Measurements from ENCODE around the gene B4GALT3.
A peak's percentile ranks its signal among the peaks of the same experiment; 100 is the strongest.

B4GALT3 gene

GRCh38 chr1:161185732-161186311 is 8.5 kb upstream of the B4GALT3 start:
- DNase-seq (ENCODE audit: low read depth): no peak

DNA sequence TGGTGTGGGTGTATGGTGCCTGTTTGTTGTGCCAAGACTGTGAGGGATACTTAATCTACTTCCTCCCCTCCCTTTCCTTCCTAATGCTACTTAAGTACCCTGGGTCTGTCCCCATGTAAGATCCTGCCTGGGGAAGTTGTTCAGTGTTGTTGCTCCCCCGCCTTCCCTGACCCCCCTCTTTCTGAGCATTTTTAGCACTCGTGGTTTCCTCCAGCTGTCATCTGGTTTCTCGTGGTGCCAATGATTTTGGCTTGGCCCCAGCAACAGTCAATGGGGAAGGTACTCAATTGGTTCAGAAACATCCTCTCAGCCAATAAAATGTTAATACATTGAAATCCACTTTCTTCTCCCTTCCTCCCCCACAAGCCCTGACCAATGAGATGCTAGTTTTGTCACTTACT is 8.0 kb upstream of the B4GALT3 start:
- DNase-seq (ENCODE audit: low read depth): peak; percentile 66

DNA sequence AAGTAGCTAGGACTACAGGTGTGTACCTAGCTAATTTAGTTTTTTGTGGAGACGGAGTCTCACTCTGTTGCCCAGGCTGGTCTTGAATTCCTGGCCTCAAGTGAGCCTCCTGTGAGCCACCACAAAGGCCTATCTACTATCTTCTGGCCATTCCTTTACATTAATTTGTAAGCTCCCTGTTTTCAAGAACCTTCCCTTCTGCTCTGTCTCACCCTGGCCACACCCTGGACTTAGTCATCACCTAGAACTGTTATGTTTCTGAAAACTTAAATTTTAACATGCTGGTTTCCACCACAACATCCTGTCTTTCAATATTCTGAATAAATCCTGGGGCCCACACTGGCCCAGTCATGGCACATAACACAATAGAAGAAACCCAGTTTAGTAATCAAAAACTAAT is 4.9 kb upstream of the B4GALT3 start:
- peak; percentile 41 for DNase-seq (ENCODE audit: low read depth)

- DNase-seq (ENCODE audit: low read depth): no peak
These were observed 3.3 kb upstream of the B4GALT3 start for GRCh38 chr1:161180639-161181038.

DNA sequence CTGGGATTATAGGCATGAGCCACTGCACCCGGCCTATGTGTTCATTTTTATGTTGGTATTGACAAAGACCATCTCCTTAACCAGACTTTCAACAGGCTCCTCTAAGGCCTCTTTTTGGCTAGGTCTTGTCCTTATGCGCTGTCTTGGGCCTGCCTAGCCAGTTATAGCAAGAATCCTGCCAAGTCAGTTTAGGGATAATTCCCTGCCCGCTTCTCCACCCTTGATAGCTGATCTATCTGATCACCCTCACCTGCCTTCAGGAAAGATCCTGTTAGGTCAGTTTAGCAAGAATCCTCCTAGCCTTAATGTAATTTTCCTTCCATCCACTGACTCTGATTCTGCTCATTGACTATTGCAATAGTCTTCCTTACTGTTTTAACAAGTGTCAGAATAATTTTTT is 2.4 kb upstream of the B4GALT3 start:
- DNase-seq (ENCODE audit: low read depth): no peak

- DNase-seq (ENCODE audit: low read depth): no peak
These were observed 583 bp upstream of the B4GALT3 start for GRCh38 chr1:161177936-161178244.

GRCh38 chr1:161176468-161177111 is 717 bp downstream of the B4GALT3 start:
- DNase-seq (ENCODE audit: low read depth): no peak

GRCh38 chr1:161175771-161176453 is 1.4 kb downstream of the B4GALT3 start:
- no peak for DNase-seq (ENCODE audit: low read depth)

GRCh38 chr1:161174911-161175310 is 2.4 kb downstream of the B4GALT3 start:
- no peak for DNase-seq (ENCODE audit: low read depth)

DNA sequence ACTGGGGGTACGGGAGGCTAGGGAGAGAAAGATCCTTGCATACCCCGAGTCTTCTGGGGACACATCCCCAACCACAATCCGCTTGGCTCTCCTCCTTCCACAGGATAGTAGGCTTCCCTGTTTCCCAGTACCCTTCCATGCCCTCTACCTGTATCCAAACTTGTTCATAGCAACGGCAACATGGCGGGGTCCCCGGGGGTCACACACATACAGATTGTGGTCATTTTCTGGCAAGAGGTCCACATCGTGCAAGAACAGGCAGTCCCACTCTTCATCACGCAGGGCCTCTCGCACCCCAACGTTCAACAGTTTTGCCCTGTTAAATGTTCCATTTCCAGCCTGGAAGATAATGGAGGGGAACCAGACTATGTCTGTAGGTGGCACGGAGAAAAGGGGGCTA is 3.6 kb downstream of the B4GALT3 start:
- DNase-seq (ENCODE audit: low read depth): no peak

- DNase-seq (ENCODE audit: low read depth): no peak
These were observed 4.4 kb downstream of the B4GALT3 start for GRCh38 chr1:161172776-161173376.

DNA sequence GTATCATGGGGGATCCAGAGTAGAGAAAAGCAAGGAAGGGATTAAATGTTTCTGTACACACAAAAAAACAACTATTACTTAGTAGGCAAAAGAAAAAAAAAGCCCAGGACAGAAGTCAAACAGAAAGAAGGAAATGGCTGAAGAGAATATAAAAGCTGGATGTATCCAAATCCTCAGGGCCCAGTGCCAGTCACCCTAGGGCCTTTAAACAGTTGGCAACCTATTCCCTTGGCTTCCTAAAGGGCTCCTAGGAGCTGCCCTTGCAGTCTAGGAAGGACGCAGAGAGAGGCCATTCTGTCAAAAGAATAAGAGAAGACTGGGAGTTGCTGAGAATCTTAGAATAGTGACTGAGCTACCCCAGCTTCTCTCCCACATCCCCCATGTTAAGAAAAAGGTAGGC is 5.0 kb downstream of the B4GALT3 start:
- DNase-seq (ENCODE audit: low read depth): no peak

DNA sequence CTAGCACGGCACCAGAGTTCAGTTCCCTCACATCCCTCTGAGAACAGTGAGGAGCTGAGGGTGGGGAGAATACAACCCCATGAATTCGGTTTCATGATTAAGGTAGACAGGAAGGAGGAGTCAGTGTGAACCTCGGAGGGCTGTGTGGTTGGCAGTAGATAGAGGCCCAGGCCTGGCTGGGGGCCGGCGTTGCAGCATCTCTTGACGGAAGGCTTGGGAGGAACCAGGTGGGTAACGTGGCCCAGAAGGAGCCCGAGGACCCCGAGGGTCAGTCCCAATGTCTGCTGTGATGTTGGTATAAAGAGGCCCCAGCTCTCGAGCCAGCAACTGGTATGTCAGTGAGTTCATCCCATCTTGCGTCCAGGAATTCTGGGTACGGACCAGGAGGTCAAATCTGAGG is 5.6 kb downstream of the B4GALT3 start:
- no peak for DNase-seq (ENCODE audit: low read depth)

DNA sequence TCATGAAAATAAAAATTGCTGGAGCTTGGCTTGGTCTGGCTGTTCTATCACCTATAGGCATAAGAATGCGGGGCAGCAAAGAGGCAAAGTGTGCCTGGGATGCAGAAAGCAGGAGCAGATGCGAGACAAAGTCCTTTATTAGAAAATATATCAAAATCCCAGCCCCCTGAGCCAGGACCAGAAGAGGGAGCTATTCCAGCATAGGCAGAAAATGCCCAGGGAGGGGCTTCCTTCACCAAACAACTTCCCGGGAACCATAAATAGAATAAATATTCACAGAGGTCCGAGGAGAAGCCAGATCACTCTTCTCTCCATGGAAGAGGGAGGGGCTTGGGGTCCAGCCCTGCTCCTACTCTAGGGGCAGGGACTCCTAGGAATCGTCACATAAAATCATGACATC is 6.1 kb downstream of the B4GALT3 start:
- DNase-seq (ENCODE audit: low read depth): no peak

DNA sequence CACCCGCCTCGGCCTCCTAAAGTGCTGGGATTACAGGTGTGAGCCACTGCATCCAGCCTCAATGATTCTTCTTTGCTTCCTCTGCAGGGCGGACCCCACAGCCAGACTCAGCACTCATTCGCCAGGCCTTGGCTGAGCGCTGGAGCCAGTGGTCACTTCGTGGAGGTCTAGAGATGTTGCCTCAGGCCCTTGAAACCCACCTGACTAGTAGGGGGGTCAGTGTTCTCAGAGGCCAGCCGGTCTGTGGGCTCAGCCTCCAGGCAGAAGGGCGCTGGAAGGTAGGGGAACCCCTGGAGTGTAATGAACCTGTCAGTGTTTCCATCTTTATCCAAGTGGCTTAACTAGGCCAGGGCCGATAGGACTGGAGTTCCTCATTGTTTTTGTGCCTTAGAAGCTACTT is 8.4 kb downstream of the B4GALT3 start:
- no peak for DNase-seq (ENCODE audit: low read depth)

GRCh38 chr1:161166669-161167548 is 10.4 kb downstream of the B4GALT3 start:
- DNase-seq (ENCODE audit: low read depth): no peak

- DNase-seq (ENCODE audit: low read depth): peak; percentile 82
These were observed 11.3 kb downstream of the B4GALT3 start, which contains the start of gene PPOX for GRCh38 chr1:161165742-161166668. PPOX (plus strand) TSS chr1:161166426; CDS start chr1:161166848, 422 bp downstream.

DNA sequence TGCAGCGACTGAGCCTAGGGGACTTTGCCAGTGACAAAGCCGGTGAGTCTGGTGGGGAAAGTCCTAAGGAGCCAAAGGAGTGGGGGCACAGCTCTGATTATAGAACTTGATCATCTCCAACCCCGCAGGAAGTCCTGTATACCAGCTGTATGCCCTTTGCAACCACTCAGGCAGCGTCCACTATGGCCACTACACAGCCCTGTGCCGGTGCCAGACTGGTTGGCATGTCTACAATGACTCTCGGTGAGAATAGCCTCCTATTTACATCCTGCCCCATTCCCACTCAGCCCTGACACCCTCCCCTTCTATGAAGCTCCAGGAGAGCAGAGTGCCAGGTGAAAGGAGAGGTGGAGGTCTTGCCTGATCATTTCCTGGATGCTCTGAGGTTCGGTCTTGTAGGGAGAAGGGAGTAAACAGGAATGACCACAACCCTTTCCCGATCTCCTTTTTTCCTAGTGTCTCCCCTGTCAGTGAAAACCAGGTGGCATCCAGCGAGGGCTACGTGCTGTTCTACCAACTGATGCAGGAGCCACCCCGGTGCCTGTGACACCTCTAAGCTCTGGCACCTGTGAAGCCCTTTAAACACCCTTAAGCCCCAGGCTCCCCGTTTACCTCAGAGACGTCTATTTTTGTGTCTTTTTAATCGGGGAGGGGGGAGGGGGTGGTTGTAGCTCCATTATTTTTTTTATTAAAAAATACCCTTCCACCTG is 12.3 kb downstream of the B4GALT3 start:
- no peak for DNase-seq (ENCODE audit: low read depth)

- no peak for DNase-seq (ENCODE audit: low read depth)
These were observed 13.5 kb downstream of the B4GALT3 start for GRCh38 chr1:161163793-161164192.

DNA sequence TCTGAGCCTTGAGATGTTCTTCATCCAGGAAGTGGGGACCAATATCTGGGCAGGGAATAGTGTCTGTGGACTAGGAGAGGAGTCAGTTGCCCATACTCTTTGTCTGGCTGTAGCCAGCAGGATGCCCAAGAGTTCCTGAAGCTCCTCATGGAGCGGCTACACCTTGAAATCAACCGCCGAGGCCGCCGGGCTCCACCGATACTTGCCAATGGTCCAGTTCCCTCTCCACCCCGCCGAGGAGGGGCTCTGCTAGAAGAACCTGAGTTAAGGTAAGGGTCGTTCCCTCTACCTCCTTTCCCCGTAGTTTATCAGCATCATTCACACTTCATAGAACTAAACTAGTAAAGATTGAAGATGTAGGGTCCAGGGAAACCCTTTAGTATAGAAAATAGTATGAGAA is 14.5 kb downstream of the B4GALT3 start:
- DNase-seq (ENCODE audit: low read depth): no peak

GRCh38 chr1:161162052-161162451 is 15.3 kb downstream of the B4GALT3 start:
- no peak for DNase-seq (ENCODE audit: low read depth)

Data from activated T-helper 1 cell treated with Interleukin-2 at 50 U/mL for 16 hours (primary cell).